ENCODE results near the gene SP110. TPM values are rescaled to one million over a fixed set of nuclear protein-coding genes. Genes with fewer than 3 reads are reported as not detected.

Gene SP110
- total and polyA plus RNA-seq, 2 donors (not counting 1 experiment from before 2014, with no cell fraction given) = 162 to 280 TPM

- POLR2A ChIA-PET = no interaction called here
- H3K9me3 ChIP-seq (ENCODE audit: control extremely low read depth in 1 of 3, control insufficient read depth in 2 of 3, insufficient read depth in 1 of 3, low read length in 2 of 3) = peaks cover 0 to 4% (median 0%) of the 10 kb centered on the region in 3 donors
- TF ChIP-seq CTCF (IDR thresholded peaks at IDR 0.05) = no peak
- TF ChIP-seq EZH2 (IDR thresholded peaks at IDR 0.05; ENCODE audit: borderline replicate concordance, insufficient read depth, low read depth, low read length, poor library complexity, severe bottlenecking) = no peak
- ATAC-seq (ENCODE audit: low read depth) (no peak), DNase-seq (no peak)
- no peaks in the 10 kb centered on the region for H3K27me3 Mint-ChIP-seq
- no peak overlapping the region for H3K4me3 ChIP-seq (ENCODE audit: control extremely low read depth in 1 of 5, extremely low read depth in 1 of 5, insufficient read depth in 1 of 5, low read depth in 2 of 5, low read length in 4 of 5)
- H3K9me3 Mint-ChIP-seq (ENCODE audit: insufficient read depth) = peaks cover 7% of the 10 kb centered on the region
- no peak overlapping the region for H2AFZ ChIP-seq (ENCODE audit: insufficient read depth, low read depth, low read length, poor library complexity, severe bottlenecking)
- H3K27me3 ChIP-seq (replicated peaks in 1 of 4; ENCODE audit: control extremely low read depth in 1 of 4, control insufficient read depth in 3 of 4, insufficient read depth in 4 of 4, low read length in 3 of 4) = no peaks in the 10 kb centered on the region
- no peak overlapping the region for H3K27ac Mint-ChIP-seq
- no peaks in the 10 kb centered on the region for H3K36me3 ChIP-seq (replicated peaks in 1 of 2; ENCODE audit: control extremely low read depth in 1 of 2, control insufficient read depth in 1 of 2, extremely low read depth in 1 of 2, insufficient read depth in 2 of 2, low read length in 1 of 2)
- no peak overlapping the region for H3K4me3 Mint-ChIP-seq
- peaks cover 2% of the 10 kb centered on the region for H3K4me1 Mint-ChIP-seq
- intact Hi-C loops (cut with micrococcal nuclease) = no loop called here
- 44% methylated on average over 5 of the region's 7 CpGs for WGBS (ENCODE audit: insufficient coverage)
- H3K27ac ChIP-seq (ENCODE audit: low read length in 2 of 2) = no peak overlapping the region
- no peak overlapping the region for H3K4me2 ChIP-seq (replicated peaks; ENCODE audit: low read depth, low read length, poor library complexity, severe bottlenecking)
- H3K4me1 ChIP-seq (ENCODE audit: control insufficient read depth in 2 of 2, insufficient read depth in 2 of 2, low read length in 2 of 2) = peaks cover 0 to 6% of the 10 kb centered on the region in 2 donors
- no peaks in the 10 kb centered on the region for H3K79me2 ChIP-seq (ENCODE audit: control insufficient read depth, insufficient read depth, low read length)
- H4K20me1 ChIP-seq (ENCODE audit: control insufficient read depth, insufficient read depth, low read length, poor library complexity, severe bottlenecking) = no peaks in the 10 kb centered on the region
- CTCF ChIA-PET = interaction anchor here (0.8 to 1.2 kb wide), 3 partner anchors 12 to 88 kb away, joined by 3 read pairs; partner anchors contain the start of gene SLC16A14
- no peak overlapping the region for H3K9ac ChIP-seq (ENCODE audit: low read length)
These were observed 64.4 kb downstream of the SP110 start for GRCh38 chr2:230155359-230155758.

GRCh38 chr2:230153390-230153976 is 66.3 kb downstream of the SP110 start:
- no peaks in the 10 kb centered on the region for H3K27me3 Mint-ChIP-seq
- no peak overlapping the region for H2AFZ ChIP-seq (ENCODE audit: insufficient read depth, low read depth, low read length, poor library complexity, severe bottlenecking)
- peaks cover under 1% of the 10 kb centered on the region for H3K4me1 Mint-ChIP-seq
- no peaks in the 10 kb centered on the region for H3K36me3 ChIP-seq (replicated peaks in 1 of 2; ENCODE audit: control extremely low read depth in 1 of 2, control insufficient read depth in 1 of 2, extremely low read depth in 1 of 2, insufficient read depth in 2 of 2, low read length in 1 of 2)
- peaks cover 0 to 4% (median 0%) of the 10 kb centered on the region in 3 donors for H3K9me3 ChIP-seq (ENCODE audit: control extremely low read depth in 1 of 3, control insufficient read depth in 2 of 3, insufficient read depth in 1 of 3, low read length in 2 of 3)
- no peak for TF ChIP-seq CTCF (IDR thresholded peaks at IDR 0.05)
- no peak for TF ChIP-seq EZH2 (IDR thresholded peaks at IDR 0.05; ENCODE audit: borderline replicate concordance, insufficient read depth, low read depth, low read length, poor library complexity, severe bottlenecking)
- no peak for ATAC-seq (ENCODE audit: low read depth)
- H3K27ac ChIP-seq (ENCODE audit: low read length in 2 of 2) = no peak overlapping the region
- no peak overlapping the region for H3K4me3 ChIP-seq (ENCODE audit: control extremely low read depth in 1 of 5, extremely low read depth in 1 of 5, insufficient read depth in 1 of 5, low read depth in 2 of 5, low read length in 4 of 5)
- H3K9me3 Mint-ChIP-seq (ENCODE audit: insufficient read depth) = peaks cover 7% of the 10 kb centered on the region
- no peaks in the 10 kb centered on the region for H3K27me3 ChIP-seq (replicated peaks in 1 of 4; ENCODE audit: control extremely low read depth in 1 of 4, control insufficient read depth in 3 of 4, insufficient read depth in 4 of 4, low read length in 3 of 4)
- H3K4me2 ChIP-seq (replicated peaks; ENCODE audit: low read depth, low read length, poor library complexity, severe bottlenecking) = no peak overlapping the region
- no peak overlapping the region for H3K9ac ChIP-seq (ENCODE audit: low read length)
- ChIA-PET POLR2A (no interaction called here), CTCF (interaction anchor here (0.7 to 1.1 kb wide), 2 partner anchors 86 to 352 kb away, joined by 3 to 4 read pairs; no protein-coding TSS in a partner anchor)
- intact Hi-C loops (cut with micrococcal nuclease) = no loop called here
- H3K27ac Mint-ChIP-seq = no peak overlapping the region
- H3K4me3 Mint-ChIP-seq = no peak overlapping the region
- WGBS (ENCODE audit: insufficient coverage) = 94% methylated on average over 2 of the region's 2 CpGs
- DNase-seq = no peak
- no peaks in the 10 kb centered on the region for H3K79me2 ChIP-seq (ENCODE audit: control insufficient read depth, insufficient read depth, low read length)
- H4K20me1 ChIP-seq (ENCODE audit: control insufficient read depth, insufficient read depth, low read length, poor library complexity, severe bottlenecking) = no peaks in the 10 kb centered on the region
- peaks cover under 1% of the 10 kb centered on the region in 2 donors for H3K4me1 ChIP-seq (ENCODE audit: control insufficient read depth in 2 of 2, insufficient read depth in 2 of 2, low read length in 2 of 2)

Measured in B cell (primary cell).